Measurements from ENCODE around the gene C3orf22.

The C3orf22 gene

GRCh38 chr3:126526668-126527005, 32.1 kb downstream of the C3orf22 start:
- no peak for DNase-seq

GRCh38 chr3:126525853-126526667, 32.7 kb downstream of the C3orf22 start:
- DNase-seq = no peak

DNA sequence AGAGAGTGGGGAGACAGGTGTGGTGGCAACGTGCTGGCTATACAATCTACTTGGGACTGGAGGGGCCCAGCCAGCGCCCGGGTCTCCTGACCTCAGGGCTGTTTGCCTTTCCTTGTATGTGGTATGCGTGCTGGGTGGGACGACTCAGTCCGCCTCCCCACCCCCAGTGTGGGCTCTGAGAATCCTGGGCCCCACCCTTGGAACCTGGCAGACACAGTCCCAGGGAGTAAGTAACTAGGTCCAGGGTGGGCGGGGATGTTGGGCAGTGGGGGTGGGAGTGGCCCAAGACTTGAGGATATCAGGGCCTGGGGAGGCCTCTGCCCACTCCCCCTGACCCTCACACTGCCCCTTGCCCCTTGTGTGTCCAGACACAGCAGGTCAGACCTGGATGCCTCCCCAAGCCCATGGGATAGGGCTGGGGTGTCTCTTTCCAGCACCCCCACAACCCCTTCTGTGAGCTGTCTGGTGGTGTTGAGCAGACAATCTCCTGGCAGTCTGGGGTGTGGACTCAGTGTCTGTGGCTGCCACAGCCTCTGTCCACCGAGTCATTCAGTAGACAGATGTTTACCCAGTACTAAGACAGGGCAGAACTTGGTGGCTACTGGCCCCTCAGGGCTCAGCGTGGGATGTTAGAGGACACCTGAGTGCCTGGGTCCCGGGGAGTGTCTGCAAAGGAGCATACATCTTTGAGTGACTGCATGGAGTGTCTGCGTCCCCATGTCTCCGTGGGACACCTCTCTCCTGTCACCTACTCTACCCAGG, 33.5 kb downstream of the C3orf22 start:
- DNase-seq = no peak

- no peak for DNase-seq
These were observed 34.2 kb downstream of the C3orf22 start for GRCh38 chr3:126524429-126524988.

- peak; percentile 6 for DNase-seq
These were observed 34.8 kb downstream of the C3orf22 start, which contains the start of gene CHST13 for GRCh38 chr3:126523745-126524428. CHST13 (plus strand) TSS chr3:126524155; CDS start chr3:126524333, 178 bp downstream.

DNA sequence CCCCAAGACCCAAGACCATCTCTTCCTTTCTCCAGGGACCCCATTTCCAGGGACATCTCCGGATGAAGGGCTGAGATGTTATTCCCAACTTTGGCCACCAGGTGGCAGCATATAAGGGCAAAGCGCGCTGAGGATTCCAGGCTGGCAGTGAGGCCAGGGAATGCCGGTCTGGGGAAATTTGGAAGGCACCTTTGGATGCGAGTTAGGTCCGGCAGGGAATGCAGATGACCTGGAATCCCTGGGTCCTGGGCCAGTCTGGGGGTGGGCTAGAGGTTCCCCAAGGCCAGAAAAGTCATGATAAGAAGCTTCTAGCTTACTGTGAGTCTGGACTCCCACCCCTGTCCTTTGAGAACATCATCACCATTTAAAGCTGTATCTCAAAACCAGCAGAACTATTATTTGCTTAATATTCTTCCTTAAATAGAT, 36.4 kb downstream of the C3orf22 start:
- DNase-seq = no peak

GRCh38 chr3:126521122-126521891, 37.4 kb downstream of the C3orf22 start:
- DNase-seq = no peak

GRCh38 chr3:126519506-126520455, 39.0 kb downstream of the C3orf22 start:
- no peak for DNase-seq

DNA sequence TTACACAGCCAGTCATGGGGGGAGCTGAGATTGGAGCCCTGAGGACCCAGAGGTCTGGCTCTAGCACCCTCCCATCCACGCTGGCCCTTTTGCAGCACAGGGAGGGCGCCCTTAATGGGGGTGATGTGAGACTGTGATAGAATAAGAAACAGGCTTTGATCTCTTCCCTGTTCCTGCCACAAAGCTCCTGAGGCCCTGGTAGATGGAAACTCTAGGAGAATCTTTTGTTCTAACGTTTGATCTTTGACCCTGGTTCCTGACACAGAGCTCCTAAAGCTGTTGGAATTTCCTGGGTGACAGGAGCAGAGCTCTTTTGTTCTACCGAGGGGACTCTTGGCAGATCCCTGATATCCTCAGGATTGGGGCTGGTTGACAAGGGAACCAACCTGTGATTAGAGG, 40.0 kb downstream of the C3orf22 start:
- no peak for DNase-seq

DNA sequence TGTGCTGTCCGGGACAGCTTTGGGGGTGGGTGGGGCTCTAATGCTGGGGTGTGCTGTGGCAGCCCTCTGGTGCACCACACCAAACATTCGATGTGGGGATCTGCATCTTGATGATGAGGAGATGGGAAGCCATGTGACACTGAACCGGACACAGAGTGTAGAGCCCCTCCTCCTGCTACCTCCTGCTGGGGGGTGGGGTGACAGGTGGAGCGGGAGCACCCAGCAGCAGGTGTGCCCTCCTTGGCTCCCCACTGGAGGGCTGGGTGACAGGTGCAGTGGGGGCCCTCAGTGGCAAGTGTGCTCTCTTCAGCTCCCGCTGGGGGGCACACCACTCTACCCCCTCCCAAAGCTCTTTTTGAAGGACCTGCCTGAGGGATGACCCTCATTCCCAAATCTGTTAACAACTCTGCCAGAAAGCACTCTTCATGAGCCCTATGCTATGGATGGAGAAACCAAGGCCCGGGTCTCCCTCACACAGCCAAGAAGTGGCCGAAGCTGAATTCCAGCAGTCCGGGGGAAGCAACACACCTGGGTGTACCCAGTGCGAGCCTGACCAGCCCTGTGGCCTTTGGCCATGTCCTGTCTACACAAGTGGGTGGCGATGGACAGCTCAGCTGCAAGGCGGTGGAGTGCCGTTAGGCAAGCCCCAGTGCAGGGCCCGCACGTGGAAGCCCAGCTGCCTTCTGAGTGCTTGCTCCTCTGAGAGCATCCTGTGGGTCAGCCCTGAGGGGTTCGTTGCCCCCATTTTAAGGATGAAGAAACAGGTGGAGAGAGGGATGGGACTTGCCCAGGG, 40.5 kb downstream of the C3orf22 start:
- DNase-seq = no peak

DNA sequence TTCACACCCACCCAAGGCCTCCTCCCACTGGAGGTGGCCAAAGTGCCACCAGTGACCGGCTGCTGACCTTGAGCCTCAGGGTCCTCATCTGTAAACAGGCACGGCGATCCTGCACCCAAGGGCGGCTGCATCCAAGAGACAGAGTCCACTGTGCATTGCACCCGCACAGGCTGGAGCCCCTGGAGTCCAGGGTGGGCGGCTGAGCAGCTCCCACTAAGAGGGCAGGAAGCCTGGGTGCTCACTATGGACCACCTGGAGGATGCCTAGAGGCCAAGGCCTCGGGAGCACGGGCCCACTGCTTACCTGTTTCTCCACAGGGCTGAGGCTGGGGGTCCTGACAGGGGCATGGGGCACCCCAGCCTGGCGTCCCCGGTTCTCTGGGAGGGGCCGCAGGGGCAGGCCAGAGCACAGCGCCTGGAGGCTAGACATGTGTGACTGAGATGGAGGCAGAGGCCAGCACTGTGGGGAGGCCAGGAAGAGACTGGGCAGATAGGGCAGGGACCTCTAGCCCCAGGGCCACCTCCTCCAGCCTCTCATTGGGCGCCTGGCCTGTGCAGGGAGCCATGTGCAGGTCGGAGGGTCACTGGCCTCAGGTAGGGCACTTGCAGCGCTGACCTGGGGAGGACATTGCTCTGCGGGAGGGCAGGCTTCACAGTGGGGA, 41.3 kb downstream of the C3orf22 start, which contains the start of gene UROC1:
Gene UROC1 (minus strand): TSS at position 483 of the 661 bp plus-strand sequence. CDS start 54 bp downstream, at position 429.
- no peak for DNase-seq

- no peak for DNase-seq
These were observed 41.8 kb downstream of the C3orf22 start for GRCh38 chr3:126516936-126517290.

DNA sequence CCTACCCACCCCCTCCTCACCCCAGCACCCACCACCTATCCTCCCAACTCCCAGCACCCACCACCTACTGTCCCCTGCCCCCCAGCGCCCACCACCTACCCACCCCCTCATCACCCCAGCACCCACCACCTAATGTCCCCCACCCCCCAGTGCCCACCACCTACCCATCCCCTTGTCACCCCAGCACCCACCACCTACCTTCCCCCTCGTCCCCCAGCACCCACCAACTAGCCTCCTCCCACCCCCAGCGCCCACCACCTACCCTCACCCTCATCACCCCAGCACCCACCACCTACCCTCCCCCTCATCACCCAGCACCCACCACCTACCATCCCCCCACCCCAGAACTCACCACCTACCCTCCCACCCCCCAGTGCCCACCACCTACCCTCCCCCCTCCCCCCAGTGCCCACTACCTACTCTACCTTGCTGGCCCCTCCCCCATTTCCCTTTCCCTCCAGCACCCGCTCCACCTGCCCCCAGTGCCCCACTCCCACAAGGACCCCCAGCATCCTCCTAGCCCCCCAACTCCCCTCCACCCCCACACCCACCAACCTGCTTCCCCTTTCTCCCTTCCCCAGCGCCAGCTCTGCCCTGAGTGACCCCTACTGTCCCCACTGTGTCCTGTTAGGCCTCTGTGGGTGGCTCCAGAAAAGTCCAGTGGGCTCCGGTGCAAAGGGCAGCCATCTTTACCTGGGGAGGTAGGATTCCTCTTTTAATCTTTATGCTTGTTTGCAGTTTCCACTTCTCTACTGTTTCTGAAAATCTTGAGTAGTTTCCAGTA, 42.4 kb downstream of the C3orf22 start:
- no peak for DNase-seq

- DNase-seq = no peak
These were observed 43.5 kb downstream of the C3orf22 start for GRCh38 chr3:126515066-126515706.

DNA sequence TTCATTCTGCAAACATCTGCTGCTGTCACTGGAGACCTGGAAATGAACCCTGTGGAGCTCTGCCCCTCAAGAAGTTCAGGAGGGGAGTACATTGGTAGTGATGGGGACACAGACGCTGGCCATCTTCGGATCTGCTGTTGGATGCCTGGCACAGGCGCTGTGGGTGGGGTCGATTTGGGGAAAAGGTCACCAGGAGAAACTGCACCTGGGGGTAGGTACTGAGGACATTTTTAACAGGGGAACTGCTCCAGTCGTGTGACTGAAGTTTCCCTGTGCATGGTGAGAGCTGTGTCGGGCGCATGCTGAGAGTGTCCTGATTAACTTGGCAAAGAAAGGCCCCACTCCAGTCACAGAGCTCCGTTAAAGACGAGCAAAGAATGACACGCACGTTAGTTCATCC, 44.6 kb downstream of the C3orf22 start:
- DNase-seq = no peak

- DNase-seq = no peak
These were observed 45.6 kb downstream of the C3orf22 start for GRCh38 chr3:126512916-126513650.

GRCh38 chr3:126512026-126512425, 46.7 kb downstream of the C3orf22 start:
- no peak for DNase-seq

DNA sequence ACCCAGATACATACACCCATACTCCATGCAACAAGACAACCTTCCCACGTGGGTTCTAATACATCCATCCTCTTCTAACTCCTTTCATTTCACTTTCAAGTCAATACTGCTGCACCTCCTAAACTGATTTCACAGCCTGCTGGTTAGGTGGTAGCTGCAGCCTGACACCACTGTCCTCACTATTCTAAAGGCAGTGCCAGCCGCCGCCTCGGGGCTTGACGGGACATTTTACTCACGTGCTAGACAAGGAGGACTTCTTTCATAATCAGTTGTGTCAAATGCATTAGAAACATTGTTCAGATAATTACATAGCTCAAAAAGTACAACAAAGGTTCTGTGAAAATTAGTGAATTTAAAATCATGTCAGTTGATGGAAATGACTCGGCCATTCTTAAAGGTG, 47.4 kb downstream of the C3orf22 start:
- no peak for DNase-seq

All from NCI-H524 treated with DMSO at 0.1 percent for 48 hours (cell line).